ENCODE data around the gene DDIT4. TPM values are rescaled to one million over a fixed set of nuclear protein-coding genes. Genes with fewer than 3 reads are reported as not detected.

The DDIT4 gene
- total RNA-seq, 1 donor from 2014 or later: 280 TPM

DNA sequence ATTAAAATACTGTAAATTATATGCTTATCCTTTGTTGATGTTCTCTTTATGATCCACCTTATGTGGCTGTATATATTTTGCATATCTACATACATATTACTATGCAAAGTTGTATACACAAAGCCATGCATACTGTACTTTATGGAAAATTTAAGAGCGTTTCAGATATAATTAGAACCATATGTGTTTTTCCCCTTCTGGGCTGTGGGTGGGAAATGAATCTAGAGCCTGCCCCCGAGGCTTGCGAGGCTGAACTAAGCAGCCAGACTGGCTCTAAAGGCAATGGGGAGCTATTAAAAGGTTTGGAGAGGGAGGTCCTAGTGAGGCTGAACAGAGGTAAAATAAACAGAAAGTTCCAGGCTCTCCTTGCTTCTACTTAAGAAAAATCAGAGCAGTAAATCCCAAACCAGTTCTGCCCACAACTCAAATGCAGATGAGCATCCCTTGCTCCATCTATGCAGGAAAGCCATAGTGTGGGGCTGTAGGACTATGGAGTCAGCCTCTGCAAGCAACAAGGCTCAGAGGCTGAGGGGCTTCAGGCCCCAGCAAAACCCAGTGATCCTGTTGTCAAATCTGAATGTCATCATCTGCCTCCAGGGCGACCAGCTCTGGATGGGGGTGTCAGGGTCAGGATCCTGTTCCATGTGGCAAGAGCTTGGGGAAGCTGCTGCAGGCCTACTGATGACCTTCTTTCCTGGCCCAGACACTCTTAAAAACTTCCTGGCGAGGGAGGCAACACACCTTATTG is 14.1 kb upstream of the DDIT4 start:
- Histone ChIP-seq H3K4me3 (ENCODE audit: low read depth, low read length) (no peak overlapping the region), H3K36me3 (ENCODE audit: control insufficient read depth, insufficient read depth, low read length) (no peaks in the 10 kb centered on the region), H3K27me3 (ENCODE audit: control insufficient read depth, insufficient read depth, low read length) (no peaks in the 10 kb centered on the region)
- no peak for DNase-seq (ENCODE audit: low read depth)
- no peak for TF ChIP-seq CTCF (IDR thresholded peaks at IDR 0.05; ENCODE audit: insufficient read depth, low read length, poor library complexity, severe bottlenecking)

- no peak for TF ChIP-seq CTCF (IDR thresholded peaks at IDR 0.05; ENCODE audit: insufficient read depth, low read length, poor library complexity, severe bottlenecking)
Measured at GRCh38 chr10:72260239-72260975, 13.3 kb upstream of the DDIT4 start.

GRCh38 chr10:72260976-72261783 is 12.5 kb upstream of the DDIT4 start:
- peak overlapping the region; percentile 42 for H3K4me3 ChIP-seq (ENCODE audit: low read depth, low read length)
- H3K27me3 ChIP-seq (ENCODE audit: control insufficient read depth, insufficient read depth, low read length): no peaks in the 10 kb centered on the region
- DNase-seq (ENCODE audit: low read depth): no peak
- H3K36me3 ChIP-seq (ENCODE audit: control insufficient read depth, insufficient read depth, low read length): no peaks in the 10 kb centered on the region
- peak; percentile 29 for TF ChIP-seq CTCF (IDR thresholded peaks at IDR 0.05; ENCODE audit: insufficient read depth, low read length, poor library complexity, severe bottlenecking)

More at GRCh38 chr10:72260239-72260975, 13.3 kb upstream of the DDIT4 start:
- no peaks in the 10 kb centered on the region for H3K36me3 ChIP-seq (ENCODE audit: control insufficient read depth, insufficient read depth, low read length)
- H3K4me3 ChIP-seq (ENCODE audit: low read depth, low read length): peak overlapping the region; percentile 42
- no peak for DNase-seq (ENCODE audit: low read depth)
- no peaks in the 10 kb centered on the region for H3K27me3 ChIP-seq (ENCODE audit: control insufficient read depth, insufficient read depth, low read length)

DNA sequence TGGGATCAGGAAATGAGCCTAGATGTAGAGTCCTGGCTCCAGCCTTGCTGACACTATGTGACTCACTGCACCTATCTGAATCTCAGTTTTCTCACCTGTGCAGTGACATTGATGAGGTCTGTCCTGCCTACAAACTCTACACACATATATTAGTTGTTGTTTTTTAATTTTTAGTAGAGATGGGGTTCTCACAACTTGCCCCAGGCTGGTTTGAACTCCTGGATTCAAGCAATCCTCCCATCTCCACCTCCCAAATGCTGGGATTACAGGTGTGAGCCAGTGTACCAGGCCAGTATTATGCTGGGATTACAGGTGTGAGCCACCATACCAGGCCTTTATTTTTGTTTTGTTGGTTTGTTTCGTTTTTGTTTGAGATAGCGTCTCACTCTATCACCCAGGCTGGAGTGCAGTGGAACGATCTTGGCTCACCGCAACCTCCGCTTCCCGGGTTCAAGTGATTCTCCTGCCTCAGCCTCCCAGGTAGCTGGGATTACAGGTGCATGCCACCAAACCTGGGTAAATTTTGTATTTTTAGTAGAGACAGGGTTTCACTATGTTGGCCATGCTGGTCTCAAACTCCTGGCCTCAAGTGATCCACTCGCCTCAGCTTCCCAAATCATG is 11.8 kb upstream of the DDIT4 start:
- DNase-seq (ENCODE audit: low read depth): no peak
- H3K4me3 ChIP-seq (ENCODE audit: low read depth, low read length): no peak overlapping the region
- H3K27me3 ChIP-seq (ENCODE audit: control insufficient read depth, insufficient read depth, low read length): no peaks in the 10 kb centered on the region
- no peak for TF ChIP-seq CTCF (IDR thresholded peaks at IDR 0.05; ENCODE audit: insufficient read depth, low read length, poor library complexity, severe bottlenecking)
- H3K36me3 ChIP-seq (ENCODE audit: control insufficient read depth, insufficient read depth, low read length): no peaks in the 10 kb centered on the region

- no peaks in the 10 kb centered on the region for H3K27me3 ChIP-seq (ENCODE audit: control insufficient read depth, insufficient read depth, low read length)
- no peak for TF ChIP-seq CTCF (IDR thresholded peaks at IDR 0.05; ENCODE audit: insufficient read depth, low read length, poor library complexity, severe bottlenecking)
- no peak overlapping the region for H3K4me3 ChIP-seq (ENCODE audit: low read depth, low read length)
- DNase-seq (ENCODE audit: low read depth): no peak
- H3K36me3 ChIP-seq (ENCODE audit: control insufficient read depth, insufficient read depth, low read length): no peaks in the 10 kb centered on the region
Measured at GRCh38 chr10:72263613-72264241, 10.0 kb upstream of the DDIT4 start.
